AG04449 (cell line): ENCODE results near the gene VPS39.

ENCODE experiments used
- CTCF ChIA-PET: fragments of 350-600 bp; formaldehyde crosslinking; extraction: SDS; loops from one replicate; lab custom pipeline; 2021; ENCODE audit warnings: antibody characterized with exemption; lab: Yijun Ruan, JAX
- POLR2A ChIA-PET: fragments of 400-600, 350-600 bp; formaldehyde crosslinking; extraction: SDS; loops from one replicate; lab custom pipeline; 2020; ENCODE audit warnings: antibody characterized with exemption, inconsistent platforms; lab: Yijun Ruan, JAX
- DNase-seq: peaks from one replicate; pipeline ENCODE4 v3.0.0-alpha.2; 2010; ENCODE audit warnings: low read depth, low spot score
- H3K4me3 ChIP-seq: 2 replicates; pipeline ENCODE4 v1.5.1; 2011; ENCODE audit warnings: low read depth, mild to moderate bottlenecking, control low read depth, low read length
- CTCF ChIP-seq: IDR thresholded peaks from one replicate; pipeline ENCODE4 v1.5.1; 2011; ENCODE audit warnings: mild to moderate bottlenecking, moderate library complexity, low read length, control low read depth, inconsistent platforms; ENCODE audit not compliant: insufficient read depth; ENCODE audit errors: missing control alignments

VPS39 gene

GRCh38 chr15:42134617-42135245 is 73.4 kb downstream of the VPS39 start:
- POLR2A ChIA-PET: no interaction called here
- no peak overlapping the region for H3K4me3 ChIP-seq
- DNase-seq: no peak
- CTCF ChIA-PET: interaction anchor here (0.9 to 7.8 kb wide), 12 partner anchors 9 to 147 kb away, joined by 3 to 142 read pairs (median 5); no protein-coding TSS in a partner anchor
- TF ChIP-seq CTCF: no peak

GRCh38 chr15:42133886-42134502 is 74.1 kb downstream of the VPS39 start:
- ChIA-PET CTCF (interaction anchor here (0.9 to 7.8 kb wide), 13 partner anchors 8 to 146 kb away, joined by 3 to 142 read pairs (median 6); no protein-coding TSS in a partner anchor), POLR2A (no interaction called here)
- no peak overlapping the region for H3K4me3 ChIP-seq
- no peak for DNase-seq
- TF ChIP-seq CTCF: peak; percentile 83

GRCh38 chr15:42133356-42133755 is 74.7 kb downstream of the VPS39 start:
- ChIA-PET CTCF (interaction anchor here (1.0 to 7.8 kb wide), 9 partner anchors 7 to 146 kb away, joined by 3 to 142 read pairs (median 11); no protein-coding TSS in a partner anchor), POLR2A (no interaction called here)
- H3K4me3 ChIP-seq: no peak overlapping the region
- no peak for DNase-seq
- no peak for TF ChIP-seq CTCF

GRCh38 chr15:42131826-42132806 is 76.0 kb downstream of the VPS39 start:
- no peak for TF ChIP-seq CTCF
- POLR2A ChIA-PET: no interaction called here
- CTCF ChIA-PET: interaction anchor here (0.9 to 2.5 kb wide), 5 partner anchors 9 to 69 kb away, joined by 3 to 11 read pairs (median 3); no protein-coding TSS in a partner anchor
- no peak overlapping the region for H3K4me3 ChIP-seq
- no peak for DNase-seq

- ChIA-PET POLR2A (interaction anchor here (1.0 kb wide), 1 partner anchor 9 kb away, joined by 4 read pairs; no protein-coding TSS in a partner anchor), CTCF (interaction anchor here (0.6 to 1.9 kb wide), 7 partner anchors 8 to 69 kb away, joined by 3 to 14 read pairs (median 5); no protein-coding TSS in a partner anchor)
- no peak for TF ChIP-seq CTCF
- no peak overlapping the region for H3K4me3 ChIP-seq
- DNase-seq: no peak
Measured at GRCh38 chr15:42131006-42131405, 77.1 kb downstream of the VPS39 start.
